GM10248 (cell line): Measurements from ENCODE around the gene TNFRSF25.
"Not testable (repeated sequence)": the region's sequence is repeated elsewhere in the genome, so short reads cannot be mapped to it uniquely, and the experiment has no call there.

Experiments
- CTCF ChIA-PET: fragments of 300-600 bp; sonication (Branson Sonifier 250); formaldehyde crosslinking; extraction: SDS; loops from one replicate; lab custom pipeline; 2021; ENCODE audit warnings: antibody characterized with exemption; lab: Yijun Ruan, JAX
- POLR2A ChIA-PET: fragments of 350-650 bp; sonication (Branson Sonifier 250); formaldehyde crosslinking; extraction: SDS; loops from one replicate; lab custom pipeline; 2020; ENCODE audit warnings: antibody characterized with exemption; lab: Yijun Ruan, JAX
- DNase-seq: peaks from one replicate; pipeline ENCODE4 v3.0.0; 2012; ENCODE audit errors: extremely low spot score
- TF ChIP-seq, protein P1 (sequence below): IDR thresholded peaks from 2 replicates; pipeline ENCODE4 v1.5.1; 2012; ENCODE audit warnings: mild to moderate bottlenecking, low read depth; ENCODE audit errors: extremely low read depth, missing control alignments, control extremely low read depth

TNFRSF25 gene

GRCh38 chr1:6495540-6496364 is 29.8 kb upstream of the TNFRSF25 start:
- TF ChIP-seq, protein P1, sequence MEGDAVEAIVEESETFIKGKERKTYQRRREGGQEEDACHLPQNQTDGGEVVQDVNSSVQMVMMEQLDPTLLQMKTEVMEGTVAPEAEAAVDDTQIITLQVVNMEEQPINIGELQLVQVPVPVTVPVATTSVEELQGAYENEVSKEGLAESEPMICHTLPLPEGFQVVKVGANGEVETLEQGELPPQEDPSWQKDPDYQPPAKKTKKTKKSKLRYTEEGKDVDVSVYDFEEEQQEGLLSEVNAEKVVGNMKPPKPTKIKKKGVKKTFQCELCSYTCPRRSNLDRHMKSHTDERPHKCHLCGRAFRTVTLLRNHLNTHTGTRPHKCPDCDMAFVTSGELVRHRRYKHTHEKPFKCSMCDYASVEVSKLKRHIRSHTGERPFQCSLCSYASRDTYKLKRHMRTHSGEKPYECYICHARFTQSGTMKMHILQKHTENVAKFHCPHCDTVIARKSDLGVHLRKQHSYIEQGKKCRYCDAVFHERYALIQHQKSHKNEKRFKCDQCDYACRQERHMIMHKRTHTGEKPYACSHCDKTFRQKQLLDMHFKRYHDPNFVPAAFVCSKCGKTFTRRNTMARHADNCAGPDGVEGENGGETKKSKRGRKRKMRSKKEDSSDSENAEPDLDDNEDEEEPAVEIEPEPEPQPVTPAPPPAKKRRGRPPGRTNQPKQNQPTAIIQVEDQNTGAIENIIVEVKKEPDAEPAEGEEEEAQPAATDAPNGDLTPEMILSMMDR = no peak
- CTCF ChIA-PET = interaction anchor here (0.8 to 1.7 kb wide), 4 partner anchors 10 to 151 kb away, joined by 3 to 5 read pairs (median 4); no protein-coding TSS in a partner anchor
- POLR2A ChIA-PET = no interaction called here

DNA sequence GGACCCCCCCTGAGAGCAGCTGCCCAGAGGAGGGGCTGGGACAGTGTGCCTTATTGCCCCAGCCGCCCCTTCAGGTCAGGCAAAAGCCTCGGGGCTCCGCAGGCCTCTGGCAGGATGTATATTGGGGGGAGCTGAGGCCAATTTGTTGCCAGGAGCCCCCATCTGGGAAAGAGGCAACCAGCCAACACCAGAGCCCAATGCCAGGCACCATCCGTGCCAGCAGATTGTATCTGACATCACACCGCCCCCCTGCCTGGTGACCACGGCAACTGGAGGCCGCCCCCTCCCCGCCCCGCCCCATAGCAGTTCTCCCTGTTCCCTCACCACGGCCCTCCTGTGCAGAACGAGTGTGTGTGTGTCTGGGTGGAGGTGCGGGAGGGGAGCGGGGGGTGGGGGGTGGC is 29.1 kb upstream of the TNFRSF25 start:
- CTCF ChIA-PET = interaction anchor here (1.0 to 1.7 kb wide), 4 partner anchors 9 to 152 kb away, joined by 3 to 4 read pairs (median 4); no protein-coding TSS in a partner anchor
- DNase-seq = no peak
- TF ChIP-seq, protein P1 = no peak
- POLR2A ChIA-PET = no interaction called here

More at GRCh38 chr1:6495540-6496364, 29.8 kb upstream of the TNFRSF25 start:
- DNase-seq = no peak

GRCh38 chr1:6494627-6495026 is 28.7 kb upstream of the TNFRSF25 start:
- CTCF ChIA-PET = interaction anchor here (1.3 to 1.4 kb wide), 2 partner anchors 30 to 152 kb away, joined by 3 to 4 read pairs; no protein-coding TSS in a partner anchor
- POLR2A ChIA-PET = no interaction called here
- TF ChIP-seq, protein P1 = no peak
- DNase-seq = no peak

DNA sequence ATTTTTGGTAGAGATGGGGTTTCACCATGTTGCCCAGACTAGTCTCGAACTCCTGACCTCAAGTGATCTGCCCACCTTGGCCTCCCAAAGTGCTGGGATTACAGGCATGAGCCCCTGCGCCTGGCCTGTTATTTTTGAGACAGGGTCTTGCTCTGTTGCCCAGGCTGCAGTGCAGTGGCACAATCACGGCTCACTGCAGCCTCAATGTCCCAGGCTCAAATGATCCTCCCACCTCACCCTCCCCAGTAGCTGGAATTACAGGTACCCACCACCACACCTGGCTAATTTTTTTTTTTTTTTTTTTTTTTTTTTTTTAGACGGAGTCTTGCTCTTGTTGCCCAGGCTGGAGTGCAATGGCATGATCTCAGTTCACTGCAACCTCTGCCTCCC is 27.9 kb upstream of the TNFRSF25 start:
- POLR2A ChIA-PET, DNase-seq: not testable (repeated sequence)
- CTCF ChIA-PET = interaction anchor here (0.7 to 9.6 kb wide), 5 partner anchors 17 to 153 kb away, joined by 3 to 123 read pairs (median 3); no protein-coding TSS in a partner anchor

GRCh38 chr1:6491966-6492365 is 26.0 kb upstream of the TNFRSF25 start:
- ChIA-PET POLR2A (no interaction called here), CTCF (interaction anchor here (1.0 to 9.6 kb wide), 6 partner anchors 8 to 578 kb away, joined by 3 to 123 read pairs (median 12); no protein-coding TSS in a partner anchor)
- DNase-seq = no peak
- TF ChIP-seq, protein P1 = no peak

- DNase-seq = no peak
- CTCF ChIA-PET = interaction anchor here (0.8 to 9.6 kb wide), 9 partner anchors 9 to 578 kb away, joined by 3 to 123 read pairs (median 4); partner anchors contain the start of gene NOL9
- TF ChIP-seq, protein P1 = no peak
- POLR2A ChIA-PET = no interaction called here
Observed at GRCh38 chr1:6491480-6491962, 25.5 kb upstream of the TNFRSF25 start, which contains the start of gene PLEKHG5. PLEKHG5 (minus strand) TSS chr1:6491667; CDS start chr1:6477571, 14,096 bp downstream.
